Caco-2 (cell line): ENCODE data around the gene LMF1. TPM values are rescaled to one million over a fixed set of nuclear protein-coding genes. Genes with fewer than 3 reads are reported as not detected.
"Not testable (repeated sequence)": the region's sequence is repeated elsewhere in the genome, so short reads cannot be mapped to it uniquely, and the experiment has no call there.

ENCODE experiments used
- BruUV-seq: library from RNA; stranded (reverse); fragments of 400-500 nt; replicated peaks from 2 replicates; lab custom pipeline; 2021; lab: Mats Ljungman, UMichigan
- CTCF ChIA-PET: fragments of 300-600 bp; sonication (Branson Sonifier 250); formaldehyde crosslinking; loops from one replicate; lab custom pipeline; 2022; ENCODE audit warnings: antibody characterized with exemption; lab: Charles Lee
- POLR2A ChIA-PET: fragments of 300-600 bp; sonication (Branson Sonifier 250); formaldehyde crosslinking; loops from one replicate; lab custom pipeline; 2022; ENCODE audit warnings: antibody characterized with exemption; lab: Charles Lee
- DNase-seq, 2 experiments: peaks; one replicate each; pipeline versions ENCODE4 v3.0.0 to v3.0.0-alpha.2; 2020 to 2022
- H3K27me3 ChIP-seq: replicated peaks from 2 replicates; pipeline ENCODE4 v1.6.0; 2011; ENCODE audit warnings: low read length; ENCODE audit not compliant: control insufficient read depth, insufficient read depth
- H3K36me3 ChIP-seq: 2 replicates; pipeline ENCODE4 v1.5.1; 2011; ENCODE audit warnings: low read length; ENCODE audit not compliant: control insufficient read depth, insufficient read depth
- H3K4me1 ChIP-seq: fragments of 250-450 bp; sonication (Bioruptor Pico); 2 replicates; pipeline ENCODE4 v1.5.1; 2020; ENCODE audit warnings: mild to moderate bottlenecking
- H3K4me3 ChIP-seq: 2 replicates; pipeline ENCODE4 v1.5.1; 2011; ENCODE audit warnings: low read depth, mild to moderate bottlenecking, control low read depth, low read length
- H3K9me3 ChIP-seq: fragments of 250-450 bp; sonication (Bioruptor Pico); 2 replicates; pipeline ENCODE4 v1.5.1; 2020; ENCODE audit warnings: mild to moderate bottlenecking, moderate library complexity
- H3K27ac Mint-ChIP-seq: one replicate; pipeline ENCODE4 v1.8.0; 2022; ENCODE audit warnings: mixed read lengths; ENCODE audit not compliant: unreplicated experiment
- H3K27me3 Mint-ChIP-seq: one replicate; pipeline ENCODE4 v1.8.0; 2022; ENCODE audit warnings: mixed read lengths; ENCODE audit not compliant: insufficient read depth, unreplicated experiment
- H3K36me3 Mint-ChIP-seq: one replicate; pipeline ENCODE4 v1.8.0; 2022; ENCODE audit warnings: mild to moderate bottlenecking, mixed read lengths; ENCODE audit not compliant: insufficient read depth, unreplicated experiment
- H3K4me1 Mint-ChIP-seq: one replicate; pipeline ENCODE4 v1.8.0; 2022; ENCODE audit warnings: low read depth, mixed read lengths; ENCODE audit not compliant: unreplicated experiment
- H3K4me3 Mint-ChIP-seq: one replicate; pipeline ENCODE4 v1.8.0; 2022; ENCODE audit warnings: mild to moderate bottlenecking, moderate library complexity, mixed read lengths; ENCODE audit not compliant: unreplicated experiment
- H3K9me3 Mint-ChIP-seq: one replicate; pipeline ENCODE4 v1.8.0; 2022; ENCODE audit warnings: mixed read lengths; ENCODE audit not compliant: unreplicated experiment
- CTCF ChIP-seq, 2 experiments: fragments of 200-600 bp in 1 of 2; IDR thresholded peaks; 1 replicate in 1 of 2; 2 replicates in 1 of 2; pipeline versions ENCODE4 v1.5.1 to v1.8.0; 2011 to 2022; ENCODE audit warnings: antibody characterized with exemption in 1 of 2, control low read depth in 1 of 2, inconsistent platforms in 1 of 2, low read depth in 1 of 2, low read length in 1 of 2, mild to moderate bottlenecking in 1 of 2, moderate library complexity in 1 of 2; ENCODE audit not compliant: insufficient read depth in 1 of 2, severe bottlenecking in 1 of 2, unreplicated experiment in 1 of 2
- intact Hi-C: fragments of 100-400 bp; cut with micrococcal nuclease; formaldehyde crosslinking; loops from one replicate; pipeline ENCODE4 v1.10.0; 2022; ENCODE audit not compliant: unreplicated experiment
- total RNA-seq: library from RNA; stranded (reverse); gene quantifications from 2 replicates; pipeline ENCODE4 v1.2.3, GENCODE V29; 2022

LMF1 gene
- total RNA-seq, 1 experiment from 2014 or later = 12.3 TPM

- no peak overlapping the region for H3K27ac Mint-ChIP-seq
- DNase-seq = no peak
- no peaks in the 10 kb centered on the region for H3K27me3 Mint-ChIP-seq
- no peaks in the 10 kb centered on the region for H3K4me1 Mint-ChIP-seq
- intact Hi-C loops = no loop called here
- no peak overlapping the region for H3K4me3 Mint-ChIP-seq
- ChIA-PET CTCF (interaction anchor here (0.7 kb wide), 1 partner anchor 230 kb away, joined by 4 read pairs; no protein-coding TSS in a partner anchor), POLR2A (no interaction called here)
- H3K4me1 ChIP-seq = no peaks in the 10 kb centered on the region
- H3K9me3 ChIP-seq = no peaks in the 10 kb centered on the region
- no peak for TF ChIP-seq CTCF (IDR thresholded peaks at IDR 0.05; ENCODE audit: insufficient read depth in 1 of 2, low read depth in 1 of 2, low read length in 1 of 2, severe bottlenecking in 1 of 2, unreplicated experiment in 1 of 2)
- no peaks in the 10 kb centered on the region for H3K36me3 Mint-ChIP-seq
- BruUV-seq = no TSS peak
- no peaks in the 10 kb centered on the region for H3K27me3 ChIP-seq
- H3K9me3 Mint-ChIP-seq = no peaks in the 10 kb centered on the region
- H3K36me3 ChIP-seq = no peaks in the 10 kb centered on the region
- no peak overlapping the region for H3K4me3 ChIP-seq
These were observed 149.0 kb downstream of the LMF1 start for GRCh38 chr16:821751-822150.

GRCh38 chr16:820748-821147 is 150.0 kb downstream of the LMF1 start:
- no peaks in the 10 kb centered on the region for H3K9me3 ChIP-seq
- no peaks in the 10 kb centered on the region for H3K36me3 ChIP-seq
- intact Hi-C loops = no loop called here
- H3K27ac Mint-ChIP-seq = no peak overlapping the region
- no peaks in the 10 kb centered on the region for H3K27me3 ChIP-seq
- no peaks in the 10 kb centered on the region for H3K9me3 Mint-ChIP-seq
- no peak for TF ChIP-seq CTCF (IDR thresholded peaks at IDR 0.05; ENCODE audit: insufficient read depth in 1 of 2, low read depth in 1 of 2, low read length in 1 of 2, severe bottlenecking in 1 of 2, unreplicated experiment in 1 of 2)
- ChIA-PET CTCF (no interaction called here), POLR2A (no interaction called here)
- BruUV-seq = no TSS peak
- no peaks in the 10 kb centered on the region for H3K27me3 Mint-ChIP-seq
- H3K4me1 ChIP-seq = no peaks in the 10 kb centered on the region
- DNase-seq = no peak
- no peak overlapping the region for H3K4me3 Mint-ChIP-seq
- H3K4me1 Mint-ChIP-seq = no peaks in the 10 kb centered on the region
- H3K4me3 ChIP-seq = no peak overlapping the region
- H3K36me3 Mint-ChIP-seq = no peaks in the 10 kb centered on the region

GRCh38 chr16:820044-820408 is 150.8 kb downstream of the LMF1 start:
- H3K9me3 Mint-ChIP-seq, BruUV-seq, H3K27me3 ChIP-seq, H3K36me3 ChIP-seq, CTCF ChIA-PET, DNase-seq, H3K36me3 Mint-ChIP-seq, H3K4me1 ChIP-seq, intact Hi-C loops, H3K9me3 ChIP-seq, H3K4me1 Mint-ChIP-seq, H3K27ac Mint-ChIP-seq, POLR2A ChIA-PET, H3K4me3 ChIP-seq, H3K27me3 Mint-ChIP-seq, H3K4me3 Mint-ChIP-seq: not testable (repeated sequence)
